ENCODE results near the gene TOPBP1. TPM values are rescaled to one million over a fixed set of nuclear protein-coding genes. Genes with fewer than 3 reads are reported as not detected.

TOPBP1 gene
- total RNA-seq, 6 experiments from 2014 or later, result 5.3 to 20.6 (median 8.1) TPM

GRCh38 chr3:133644768-133645167 is 17.0 kb downstream of the TOPBP1 start:
- DNase-seq (no peak), ATAC-seq (no peak)
- peaks cover 0 to 43% (median 7%) of the 10 kb centered on the region in 4 donors for H3K36me3 ChIP-seq
- no peak overlapping the region for H3K27ac ChIP-seq
- 75% methylated on average over 1 of the region's 1 CpG for WGBS (ENCODE audit: insufficient coverage, low coverage, low lambda C conversion rate, missing lambda C conversion rate)
- no peaks in the 10 kb centered on the region for H3K27me3 ChIP-seq
- H3K4me1 ChIP-seq, result no peaks in the 10 kb centered on the region
- TF ChIP-seq POLR2A (IDR thresholded peaks at IDR 0.05), result no peak
- TF ChIP-seq CTCF (IDR thresholded peaks at IDR 0.05), result no peak
- no peaks in the 10 kb centered on the region for H3K9me3 ChIP-seq
- no peak overlapping the region for H3K4me3 ChIP-seq
- intact Hi-C loops (cut with DNase I), result no loop called here

GRCh38 chr3:133643611-133644010 is 18.1 kb downstream of the TOPBP1 start:
- no peak for ATAC-seq
- H3K4me1 ChIP-seq, result no peaks in the 10 kb centered on the region
- TF ChIP-seq POLR2A (IDR thresholded peaks at IDR 0.05), result no peak
- no peak for TF ChIP-seq CTCF (IDR thresholded peaks at IDR 0.05)
- H3K4me3 ChIP-seq, result no peak overlapping the region
- 85% methylated on average over 2 of the region's 2 CpGs for WGBS (ENCODE audit: insufficient coverage, low coverage, low lambda C conversion rate, missing lambda C conversion rate)
- intact Hi-C loops (cut with DNase I), result no loop called here
- DNase-seq, result no peak
- no peak overlapping the region for H3K27ac ChIP-seq
- no peaks in the 10 kb centered on the region for H3K9me3 ChIP-seq
- no peaks in the 10 kb centered on the region for H3K27me3 ChIP-seq
- H3K36me3 ChIP-seq, result peaks cover 0 to 38% (median 2%) of the 10 kb centered on the region in 4 donors

GRCh38 chr3:133641254-133641653 is 20.5 kb downstream of the TOPBP1 start:
- H3K4me1 ChIP-seq, result no peaks in the 10 kb centered on the region
- H3K4me3 ChIP-seq, result no peak overlapping the region
- 87% methylated on average over 4 of the region's 4 CpGs for WGBS (ENCODE audit: insufficient coverage, low coverage, low lambda C conversion rate, missing lambda C conversion rate)
- intact Hi-C loops (cut with DNase I), result no loop called here
- no peak overlapping the region for H3K27ac ChIP-seq
- ATAC-seq, result no peak
- no peak for DNase-seq
- H3K9me3 ChIP-seq, result no peaks in the 10 kb centered on the region
- peaks cover 0 to 52% (median 8%) of the 10 kb centered on the region in 4 donors for H3K36me3 ChIP-seq
- TF ChIP-seq CTCF (IDR thresholded peaks at IDR 0.05) (no peak), POLR2A (IDR thresholded peaks at IDR 0.05) (no peak)
- H3K27me3 ChIP-seq, result no peaks in the 10 kb centered on the region

- intact Hi-C loops (cut with DNase I), result no loop called here
- TF ChIP-seq CTCF (IDR thresholded peaks at IDR 0.05) (no peak), POLR2A (IDR thresholded peaks at IDR 0.05) (no peak)
- peak in 3 of 4 donors; percentile 20 to 46 (median 45) for ATAC-seq
- no peak overlapping the region for H3K4me3 ChIP-seq
- no peaks in the 10 kb centered on the region for H3K27me3 ChIP-seq
- WGBS (ENCODE audit: insufficient coverage, low coverage, low lambda C conversion rate, missing lambda C conversion rate), result 51% methylated on average over 4 of the region's 4 CpGs
- H3K4me1 ChIP-seq, result no peaks in the 10 kb centered on the region
- H3K36me3 ChIP-seq, result peaks cover 0 to 14% (median 9%) of the 10 kb centered on the region in 4 donors
- no peak overlapping the region for H3K27ac ChIP-seq
- DNase-seq, result no peak
- no peaks in the 10 kb centered on the region for H3K9me3 ChIP-seq
Observed at GRCh38 chr3:133633439-133633838, 28.3 kb downstream of the TOPBP1 start.

GRCh38 chr3:133629146-133629545 is 32.6 kb downstream of the TOPBP1 start:
- DNase-seq, result no peak
- no peaks in the 10 kb centered on the region for H3K4me1 ChIP-seq
- H3K36me3 ChIP-seq, result peaks cover 0 to 7% (median under 1%) of the 10 kb centered on the region in 4 donors
- peak in 2 of 4 donors; percentile 19 to 21 for ATAC-seq
- H3K27me3 ChIP-seq, result no peaks in the 10 kb centered on the region
- H3K9me3 ChIP-seq, result no peaks in the 10 kb centered on the region
- WGBS (ENCODE audit: insufficient coverage, low coverage, low lambda C conversion rate, missing lambda C conversion rate), result 75% methylated on average over 2 of the region's 2 CpGs
- TF ChIP-seq CTCF (IDR thresholded peaks at IDR 0.05), result no peak
- TF ChIP-seq POLR2A (IDR thresholded peaks at IDR 0.05), result no peak
- intact Hi-C loops (cut with DNase I), result no loop called here
- H3K27ac ChIP-seq, result no peak overlapping the region
- no peak overlapping the region for H3K4me3 ChIP-seq
